ENCODE results near the gene GRM7.

Gene GRM7

GRCh38 chr3:7285505-7285904, 424.6 kb downstream of the GRM7 start:
- no peaks in the 10 kb centered on the region for H3K27me3 ChIP-seq
- H3K9me3 ChIP-seq: no peaks in the 10 kb centered on the region
- H3K4me1 ChIP-seq: peaks cover 5% of the 10 kb centered on the region
- no peaks in the 10 kb centered on the region for H3K36me3 ChIP-seq
- TF ChIP-seq Cebpa-rat (IDR thresholded peaks at IDR 0.05): no peak
- H3K4me3 ChIP-seq: no peak overlapping the region
- H3K4me2 ChIP-seq: no peak overlapping the region
- H4K20me1 ChIP-seq: no peaks in the 10 kb centered on the region
- H3K27ac ChIP-seq: no peak overlapping the region
- H3K9ac ChIP-seq: no peak overlapping the region

GRCh38 chr3:7288133-7288532, 427.2 kb downstream of the GRM7 start:
- Histone ChIP-seq H3K9ac (no peak overlapping the region), H4K20me1 (no peaks in the 10 kb centered on the region), H3K4me2 (no peak overlapping the region), H3K36me3 (no peaks in the 10 kb centered on the region), H3K4me3 (no peak overlapping the region), H3K27me3 (no peaks in the 10 kb centered on the region), H3K27ac (no peak overlapping the region), H3K4me1 (peaks cover 20% of the 10 kb centered on the region), H3K9me3 (no peaks in the 10 kb centered on the region)
- TF ChIP-seq Cebpa-rat (IDR thresholded peaks at IDR 0.05): no peak

GRCh38 chr3:7289121-7289520, 428.2 kb downstream of the GRM7 start:
- no peaks in the 10 kb centered on the region for H4K20me1 ChIP-seq
- no peak overlapping the region for H3K4me2 ChIP-seq
- no peaks in the 10 kb centered on the region for H3K9me3 ChIP-seq
- no peaks in the 10 kb centered on the region for H3K36me3 ChIP-seq
- H3K27ac ChIP-seq: no peak overlapping the region
- H3K4me3 ChIP-seq: no peak overlapping the region
- H3K27me3 ChIP-seq: no peaks in the 10 kb centered on the region
- TF ChIP-seq Cebpa-rat (IDR thresholded peaks at IDR 0.05): no peak
- H3K4me1 ChIP-seq: peaks cover 20% of the 10 kb centered on the region
- H3K9ac ChIP-seq: no peak overlapping the region

- Histone ChIP-seq H3K4me1 (peaks cover 20% of the 10 kb centered on the region), H3K9me3 (no peaks in the 10 kb centered on the region), H3K36me3 (no peaks in the 10 kb centered on the region), H3K4me3 (no peak overlapping the region), H4K20me1 (no peaks in the 10 kb centered on the region), H3K9ac (no peak overlapping the region), H3K27me3 (no peaks in the 10 kb centered on the region), H3K27ac (no peak overlapping the region; the same call in 1 of the 2 replicates), H3K4me2 (peak overlapping the region; percentile 56)
- TF ChIP-seq Cebpa-rat (IDR thresholded peaks at IDR 0.05): no peak
Measured at GRCh38 chr3:7290077-7290825, 429.3 kb downstream of the GRM7 start.

DNA sequence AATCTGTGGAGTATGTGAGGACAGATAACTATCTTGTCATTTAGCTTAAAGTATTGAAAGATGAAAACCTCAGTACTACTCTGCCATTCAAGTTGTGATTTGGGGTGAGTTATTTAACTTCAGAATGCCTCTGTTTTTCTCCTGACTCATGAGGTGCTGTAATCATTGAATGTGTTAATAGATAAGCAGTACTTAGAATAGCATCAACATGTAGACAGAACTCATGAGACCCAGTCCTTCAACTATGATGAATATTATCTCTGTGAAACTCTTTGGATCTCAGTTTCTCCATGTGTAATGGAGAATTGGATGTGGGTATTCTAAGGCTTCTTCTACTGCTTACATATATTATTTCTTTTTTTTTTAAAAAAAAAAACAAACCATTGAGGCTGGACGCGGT, 431.4 kb downstream of the GRM7 start:
- no peaks in the 10 kb centered on the region for H3K27me3 ChIP-seq
- H4K20me1 ChIP-seq: no peaks in the 10 kb centered on the region
- H3K4me2 ChIP-seq: no peak overlapping the region
- H3K36me3 ChIP-seq: no peaks in the 10 kb centered on the region
- H3K4me1 ChIP-seq: peaks cover 20% of the 10 kb centered on the region
- no peak overlapping the region for H3K4me3 ChIP-seq
- no peaks in the 10 kb centered on the region for H3K9me3 ChIP-seq
- no peak overlapping the region for H3K27ac ChIP-seq
- no peak overlapping the region for H3K9ac ChIP-seq
- no peak for TF ChIP-seq Cebpa-rat (IDR thresholded peaks at IDR 0.05)

DNA sequence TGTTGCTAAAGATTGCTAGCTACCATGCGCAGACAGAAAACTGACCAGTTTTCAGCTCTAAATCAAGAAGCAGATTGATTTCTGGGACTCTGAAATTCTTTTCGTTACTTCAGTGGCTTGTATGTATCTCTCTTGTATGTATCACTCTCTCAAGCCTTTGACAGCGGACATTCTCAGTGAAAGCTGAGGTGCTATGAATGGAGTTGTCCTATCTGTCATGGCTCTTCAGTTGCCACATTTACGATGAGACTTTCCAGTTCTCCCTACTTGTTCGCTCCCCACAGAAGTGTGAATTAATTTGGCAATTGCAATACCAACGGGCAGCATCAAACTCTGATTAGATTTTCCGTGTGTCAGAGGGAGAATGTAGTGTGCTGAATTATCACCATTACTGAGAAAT, 432.4 kb downstream of the GRM7 start:
- Histone ChIP-seq H3K27me3 (no peaks in the 10 kb centered on the region), H3K9ac (no peak overlapping the region), H3K4me1 (peaks cover 20% of the 10 kb centered on the region), H3K27ac (no peak overlapping the region), H4K20me1 (no peaks in the 10 kb centered on the region), H3K9me3 (no peaks in the 10 kb centered on the region), H3K4me2 (no peak overlapping the region), H3K4me3 (no peak overlapping the region), H3K36me3 (no peaks in the 10 kb centered on the region)
- TF ChIP-seq Cebpa-rat (IDR thresholded peaks at IDR 0.05): no peak

- no peak for TF ChIP-seq Cebpa-rat (IDR thresholded peaks at IDR 0.05)
- H3K4me2 ChIP-seq: no peak overlapping the region
- no peaks in the 10 kb centered on the region for H3K9me3 ChIP-seq
Measured at GRCh38 chr3:7305561-7305960, 444.6 kb downstream of the GRM7 start.

DNA sequence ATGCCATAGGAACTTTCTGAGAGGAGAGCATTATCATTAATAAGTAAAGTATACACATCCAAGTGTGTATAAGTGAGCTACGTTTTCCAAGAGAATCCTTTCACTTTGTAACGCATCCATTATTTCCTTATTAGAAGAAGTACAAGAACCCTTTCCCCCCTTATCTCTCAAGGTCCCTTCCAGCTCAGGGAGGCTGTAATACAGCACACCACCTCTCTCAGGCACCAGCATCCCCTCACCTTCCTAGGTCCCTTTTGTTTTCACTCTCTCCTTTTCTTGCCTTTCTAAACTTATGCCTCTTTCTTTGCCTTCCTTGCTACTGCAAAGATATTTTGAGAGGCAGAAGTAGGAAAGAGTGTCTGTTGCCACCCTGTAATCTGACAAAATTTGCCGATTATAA, 446.0 kb downstream of the GRM7 start:
- Histone ChIP-seq H3K9ac (no peak overlapping the region), H3K27me3 (no peaks in the 10 kb centered on the region), H3K9me3 (no peaks in the 10 kb centered on the region), H4K20me1 (no peaks in the 10 kb centered on the region), H3K36me3 (no peaks in the 10 kb centered on the region), H3K4me3 (no peak overlapping the region), H3K4me1 (no peaks in the 10 kb centered on the region), H3K4me2 (no peak overlapping the region), H3K27ac (no peak overlapping the region)
- TF ChIP-seq Cebpa-rat (IDR thresholded peaks at IDR 0.05): no peak

More at GRCh38 chr3:7305561-7305960, 444.6 kb downstream of the GRM7 start:
- H3K9ac ChIP-seq: no peak overlapping the region
- H4K20me1 ChIP-seq: no peaks in the 10 kb centered on the region
- H3K27ac ChIP-seq: no peak overlapping the region
- H3K4me3 ChIP-seq: no peak overlapping the region
- no peaks in the 10 kb centered on the region for H3K27me3 ChIP-seq
- H3K36me3 ChIP-seq: no peaks in the 10 kb centered on the region
- no peaks in the 10 kb centered on the region for H3K4me1 ChIP-seq

GRCh38 chr3:7307410-7307809, 446.5 kb downstream of the GRM7 start:
- Histone ChIP-seq H3K4me1 (no peaks in the 10 kb centered on the region), H3K27ac (no peak overlapping the region), H3K4me3 (no peak overlapping the region), H4K20me1 (no peaks in the 10 kb centered on the region), H3K9ac (no peak overlapping the region), H3K36me3 (no peaks in the 10 kb centered on the region), H3K27me3 (no peaks in the 10 kb centered on the region), H3K4me2 (no peak overlapping the region), H3K9me3 (no peaks in the 10 kb centered on the region)
- TF ChIP-seq Cebpa-rat (IDR thresholded peaks at IDR 0.05): no peak

DNA sequence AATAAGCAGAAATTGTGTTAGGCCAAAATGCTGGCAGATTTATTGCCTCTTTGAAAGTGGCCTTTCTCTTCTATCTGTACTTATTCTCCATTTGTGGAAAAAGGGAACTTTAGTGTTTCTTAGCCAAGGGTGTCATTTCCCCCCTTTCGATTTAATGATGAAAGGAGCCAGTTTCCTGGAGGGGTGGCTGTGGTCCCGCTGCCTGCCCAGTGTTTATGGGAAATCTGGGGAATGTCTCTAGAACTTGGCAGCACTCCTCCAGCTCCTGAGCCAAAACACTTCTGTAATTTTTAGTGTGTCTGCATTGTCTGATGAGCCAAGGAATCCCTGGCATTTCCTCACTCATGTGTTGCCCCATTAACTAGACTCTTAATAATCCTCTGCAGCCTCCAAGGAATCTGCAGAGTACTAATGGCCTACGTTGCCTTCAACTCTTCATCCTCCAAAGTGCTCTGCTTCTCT, 448.8 kb downstream of the GRM7 start:
- H3K9me3 ChIP-seq: no peaks in the 10 kb centered on the region
- H3K27me3 ChIP-seq: no peaks in the 10 kb centered on the region
- no peaks in the 10 kb centered on the region for H3K4me1 ChIP-seq
- TF ChIP-seq Cebpa-rat (IDR thresholded peaks at IDR 0.05): no peak
- no peak overlapping the region for H3K9ac ChIP-seq
- no peak overlapping the region for H3K4me2 ChIP-seq
- H4K20me1 ChIP-seq: no peaks in the 10 kb centered on the region
- no peak overlapping the region for H3K27ac ChIP-seq
- no peak overlapping the region for H3K4me3 ChIP-seq
- H3K36me3 ChIP-seq: no peaks in the 10 kb centered on the region

All from BLaER1 (cell line).